Epithelial cell of prostate (primary cell): ENCODE measurements around the gene PIN1.
"Not testable (repeated sequence)": the region's sequence is repeated elsewhere in the genome, so short reads cannot be mapped to it uniquely, and the experiment has no call there.

Source experiments
- DNase-seq: peaks from one replicate; pipeline ENCODE4 v3.0.0-alpha.2; 2011; ENCODE audit warnings: low read depth, low spot score
- H3K27ac ChIP-seq: fragments of 450-650 bp; 2 replicates; pipeline ENCODE4 v1.5.1; 2017; ENCODE audit warnings: mild to moderate bottlenecking

The PIN1 gene

GRCh38 chr19:9834726-9835506 is at the start of gene PIN1:
TSS of gene PIN1 (plus strand) at chr19:9835318. CDS start at chr19:9835345, 27 bp downstream.
- DNase-seq = peak; percentile 89
- no peak within 1 kb of the TSS for H3K27ac ChIP-seq

- DNase-seq = peak; percentile 73
- H3K27ac ChIP-seq = peak overlapping the region; percentile 96
These were observed 49.5 kb upstream of the PIN1 start for GRCh38 chr19:9785367-9786331.

GRCh38 chr19:9786342-9786741 is 48.8 kb upstream of the PIN1 start:
- DNase-seq = no peak

GRCh38 chr19:9786819-9787218 is 48.3 kb upstream of the PIN1 start:
- DNase-seq = no peak
- H3K27ac ChIP-seq = no peak overlapping the region

More at GRCh38 chr19:9786342-9786741, 48.8 kb upstream of the PIN1 start:
- peak overlapping the region; percentile 96 for H3K27ac ChIP-seq

- DNase-seq, H3K27ac ChIP-seq: not testable (repeated sequence)
These were observed 46.5 kb upstream of the PIN1 start for GRCh38 chr19:9788604-9789003.

- no peak for DNase-seq
- no peak overlapping the region for H3K27ac ChIP-seq
These were observed 46.1 kb upstream of the PIN1 start for GRCh38 chr19:9789066-9789465.

- DNase-seq, H3K27ac ChIP-seq: not testable (repeated sequence)
These were observed 45.5 kb upstream of the PIN1 start for GRCh38 chr19:9789579-9789978.

GRCh38 chr19:9791073-9791367 is 44.1 kb upstream of the PIN1 start:
- peak overlapping the region; percentile 51 for H3K27ac ChIP-seq
- not testable (repeated sequence) for DNase-seq

- peak; percentile 85 for DNase-seq
- peak overlapping the region; percentile 51 for H3K27ac ChIP-seq
These were observed 43.4 kb upstream of the PIN1 start for GRCh38 chr19:9791552-9792205.

GRCh38 chr19:9792206-9793070 is 42.7 kb upstream of the PIN1 start:
- DNase-seq = peak; percentile 73
- peak overlapping the region; percentile 51 for H3K27ac ChIP-seq

- H3K27ac ChIP-seq = peak overlapping the region; percentile 51
- no peak for DNase-seq
These were observed 42.0 kb upstream of the PIN1 start for GRCh38 chr19:9793071-9793591.

GRCh38 chr19:9796113-9796773 is 38.9 kb upstream of the PIN1 start:
- DNase-seq = peak; percentile 77
- H3K27ac ChIP-seq = peak overlapping the region; percentile 80

GRCh38 chr19:9797871-9798270 is 37.2 kb upstream of the PIN1 start:
- DNase-seq = peak; percentile 56
- peak overlapping the region; percentile 80 for H3K27ac ChIP-seq

GRCh38 chr19:9799162-9799561 is 36.0 kb upstream of the PIN1 start:
- DNase-seq = no peak
- H3K27ac ChIP-seq = peak overlapping the region; percentile 80

- H3K27ac ChIP-seq = no peak overlapping the region
- DNase-seq = no peak
These were observed 33.1 kb upstream of the PIN1 start for GRCh38 chr19:9801976-9802375.

GRCh38 chr19:9806803-9807202 is 28.3 kb upstream of the PIN1 start:
- no peak overlapping the region for H3K27ac ChIP-seq
- no peak for DNase-seq

GRCh38 chr19:9808855-9809824 is 26.0 kb upstream of the PIN1 start:
- DNase-seq = no peak
- H3K27ac ChIP-seq = no peak overlapping the region

GRCh38 chr19:9811139-9811538 is 24.0 kb upstream of the PIN1 start:
- no peak overlapping the region for H3K27ac ChIP-seq
- no peak for DNase-seq
